GM12878 (cell line): ENCODE results near the gene VWA7. TPM values are rescaled to one million over a fixed set of nuclear protein-coding genes. Genes with fewer than 3 reads are reported as not detected.

Source experiments
- ATAC-seq: fragments of 200-7000 bp; cut with Tn5 transposase; 3 replicates; pipeline ENCODE4 v1.9.1; 2020; ENCODE audit warnings: mild to moderate bottlenecking, moderate library complexity
- BruUV-seq: library from RNA; stranded (reverse); fragments of 400-500 nt; replicated peaks from 2 replicates; lab custom pipeline; 2021; lab: Mats Ljungman, UMichigan
- CTCF ChIA-PET: fragments of 300-600 bp; sonication (Branson Sonifier 250); formaldehyde crosslinking; extraction: SDS; loops from one replicate; lab custom pipeline; 2021; ENCODE audit warnings: inconsistent platforms; lab: Yijun Ruan, JAX
- POLR2A ChIA-PET: fragments of 350-600 bp; formaldehyde crosslinking; extraction: SDS; loops from one replicate; lab custom pipeline; 2021; ENCODE audit warnings: inconsistent platforms; lab: Charles Lee
- RAD21 ChIA-PET: fragments of 300-600 bp; sonication (Branson Sonifier 250); formaldehyde crosslinking; loops from one replicate; lab custom pipeline; 2023; ENCODE audit warnings: antibody characterized with exemption; ENCODE audit not compliant: unreplicated experiment; lab: Charles Lee
- SMC1A ChIA-PET: fragments of 300-600 bp; sonication (Branson Sonifier 250); formaldehyde crosslinking; loops from one replicate; lab custom pipeline; 2023; ENCODE audit not compliant: unreplicated experiment, uncharacterized antibody; lab: Charles Lee
- DNase-seq: peaks from one replicate; pipeline ENCODE4 v3.0.0-alpha.2; 2011; ENCODE audit warnings: low read depth, low spot score
- FAIRE-seq: peaks from 3 replicates; lab custom pipeline; 2011; peaks lifted over from hg19 to GRCh38; lab: Jason Lieb, UNC
- H2AFZ ChIP-seq: 2 replicates; pipeline ENCODE4 v1.6.0; 2011; ENCODE audit warnings: low read depth, low read length, control low read depth; ENCODE audit not compliant: control insufficient read depth
- H3K27ac ChIP-seq: 2 replicates; pipeline ENCODE4 v1.5.1; 2011; ENCODE audit warnings: control low read depth; ENCODE audit not compliant: control insufficient read depth, insufficient read depth
- H3K27me3 ChIP-seq, 2 experiments: replicated peaks in 1 of 2; 2 replicates each; pipeline versions ENCODE4 v1.6.0 to v1.6.1; 2011; ENCODE audit warnings: low read length in 1 of 2; ENCODE audit not compliant: control insufficient read depth in 2 of 2, insufficient read depth in 2 of 2
- H3K36me3 ChIP-seq, 2 experiments: 2 replicates each; pipeline ENCODE4 v1.5.1; 2011; ENCODE audit warnings: low read length in 1 of 2; ENCODE audit not compliant: control insufficient read depth in 2 of 2, insufficient read depth in 2 of 2
- H3K4me1 ChIP-seq: 2 replicates; pipeline ENCODE4 v1.6.1; 2011; ENCODE audit warnings: mild to moderate bottlenecking, low read length, moderate library complexity, mixed read lengths; ENCODE audit not compliant: control insufficient read depth, insufficient read depth
- H3K4me2 ChIP-seq: 2 replicates; pipeline ENCODE4 v1.6.0; 2011; ENCODE audit warnings: control low read depth; ENCODE audit not compliant: control insufficient read depth, insufficient read depth
- H3K4me3 ChIP-seq: fragments of 200-600 bp; sonication (generic); 2 replicates; pipeline ENCODE4 v1.5.1; 2016
- H3K79me2 ChIP-seq: 2 replicates; pipeline ENCODE4 v1.6.0; 2011; ENCODE audit warnings: low read length; ENCODE audit not compliant: control insufficient read depth, insufficient read depth
- H3K9ac ChIP-seq: 2 replicates; pipeline ENCODE4 v1.8.0; 2011; ENCODE audit warnings: low read length, control low read depth, mixed read lengths; ENCODE audit not compliant: control insufficient read depth, insufficient read depth
- H3K9me3 ChIP-seq: replicated peaks from 3 replicates; pipeline ENCODE4 v1.5.1; 2011; ENCODE audit warnings: mild to moderate bottlenecking, low read length; ENCODE audit not compliant: control insufficient read depth, insufficient read depth
- H4K20me1 ChIP-seq: 2 replicates; pipeline ENCODE4 v1.6.0; 2011; ENCODE audit not compliant: control insufficient read depth, insufficient read depth
- EED ChIP-seq: sonication (generic); IDR thresholded peaks from 2 replicates; pipeline ENCODE4 v1.6.1; 2016; ENCODE audit warnings: antibody characterized with exemption, low read depth
- POLR2A ChIP-seq: IDR thresholded peaks from 2 replicates; pipeline ENCODE4 v1.6.1; 2011; ENCODE audit warnings: low read depth, mild to moderate bottlenecking, low read length
- SRF ChIP-seq, 2 experiments: IDR thresholded peaks; 2 replicates each; pipeline ENCODE4 v1.6.1; 2011; ENCODE audit warnings: low read depth in 2 of 2, low read length in 2 of 2, mild to moderate bottlenecking in 1 of 2, moderate library complexity in 1 of 2
- WGBS: methylation state at CpG from one replicate; pipeline ENCODE4 v1.1.6; 2016; ENCODE audit warnings: low lambda C conversion rate; ENCODE audit not compliant: insufficient replicate concordance, insufficient coverage; ENCODE audit errors: missing lambda C conversion rate; 5-methylcytosine and 5-hydroxymethylcytosine counted together
- in situ Hi-C: fragments of 300-500 bp; cut with MboI; formaldehyde crosslinking; loops from 9 replicates; pipeline ENCODE4 v1.14.3; 2018; ENCODE audit warnings: mixed read lengths
- intact Hi-C: fragments of 100-400 bp; cut with micrococcal nuclease; formaldehyde crosslinking; loops from one replicate; pipeline ENCODE4 v1.14.2; 2022; ENCODE audit not compliant: unreplicated experiment
- polyA plus RNA-seq, 11 experiments: library from polyadenylated mRNA; depleted of rRNA in 4 of 11; unstranded in 6 of 11; stranded (reverse) in 5 of 11; fragments of >200 nt; fragmentation: Nextera tagmentation in 4 of 11; fragmentation: Illumina TruSeq in 1 of 11; extraction: Ambion mirVana in 4 of 11; extraction: Trizol in 1 of 11; gene quantifications; 1 replicate in 1 of 11; 2 replicates in 10 of 11; pipeline versions ENCODE4 v1.2.1 to v1.2.3, GENCODE V29; 2011 to 2016; ENCODE audit warnings: inconsistent platforms in 2 of 11, missing spikeins in 2 of 11, low read depth in 1 of 11
- total RNA-seq, 4 experiments: library from RNA; depleted of rRNA in 3 of 4; stranded (reverse); fragments of >200 nt in 3 of 4; fragmentation: Illumina TruSeq in 1 of 4; extraction: Trizol in 1 of 4; gene quantifications; 2 replicates each; pipeline versions ENCODE4 v1.2.1 to v1.2.3, GENCODE V29; 2013 to 2021

The VWA7 gene
- total and polyA plus RNA-seq, 10 of the 15 experiments (the other 5 are each of a cell fraction or from before 2014, with no cell fraction given) = 0.11 to 3.1 (median 1.2) TPM; not detected in 1

GRCh38 chr6:31784098-31784925 lies 7.2 kb upstream of the VWA7 start (continued):
- no peak for TF ChIP-seq EED
- TF ChIP-seq, all 136 proteins: peak for 0

- in situ Hi-C loops = no loop called here
- Histone ChIP-seq H3K4me1 (peaks cover 8% of the 10 kb centered on the region), H4K20me1 (no peaks in the 10 kb centered on the region), H3K27ac (no peak overlapping the region), H2AFZ (no peak overlapping the region), H3K36me3 (peaks cover 6 to 51% of the 10 kb centered on the region in 2 experiments; a peak in 3 of 4 replicates), H3K9ac (no peak overlapping the region), H3K79me2 (no peaks in the 10 kb centered on the region), H3K4me2 (no peak overlapping the region), H3K4me3 (no peak overlapping the region), H3K9me3 (no peaks in the 10 kb centered on the region)
- WGBS = 92% methylated on average over 32 of the region's 32 CpGs
- DNase-seq (no peak), FAIRE-seq (no peak)
- SMC1A ChIA-PET = interaction anchor here (0.8 kb wide), 1 partner anchor 30 kb away, joined by 3 read pairs; no protein-coding TSS in a partner anchor
- intact Hi-C loops = no loop called here
- BruUV-seq = TSS peak; percentile 51
- CTCF ChIA-PET = interaction anchor here (0.6 kb wide), 1 partner anchor 9 kb away, joined by 3 read pairs; no protein-coding TSS in a partner anchor
- POLR2A ChIA-PET = no interaction called here
- RAD21 ChIA-PET = no interaction called here
- TF ChIP-seq POLR2A (peak; percentile 68), SRF (IDR thresholded peaks at IDR 0.05; ENCODE audit: low read depth in 2 of 2, low read length in 2 of 2) (no peak)
- TF ChIP-seq, all 136 proteins: peak for 1
- H3K27me3 ChIP-seq = no peaks in the 10 kb centered on the region
- no peak for ATAC-seq
Observed at GRCh38 chr6:31782126-31782855, 5.2 kb upstream of the VWA7 start.
